CD14-positive monocyte (primary cell): ENCODE data around the gene TRPM4. TPM values are rescaled to one million over a fixed set of nuclear protein-coding genes. Genes with fewer than 3 reads are reported as not detected.
A peak's percentile ranks its signal among the peaks of the same experiment; 100 is the strongest.

Experiments used
- DNase-seq, 3 donors: peaks; one replicate each; pipeline ENCODE4 v3.0.0-alpha.2; 2011 to 2022
- H2AFZ ChIP-seq: 2 replicates; pipeline ENCODE4 v1.6.0; 2012; ENCODE audit warnings: mild to moderate bottlenecking, low read depth, low read length, inconsistent platforms; ENCODE audit not compliant: insufficient read depth, poor library complexity, severe bottlenecking
- H3K27ac ChIP-seq, 2 donors: 1 replicate in 1 of 2; 2 replicates in 1 of 2; pipeline ENCODE4 v1.5.1; 2012 to 2013; ENCODE audit warnings: low read length in 2 of 2, control low read depth in 1 of 2, inconsistent platforms in 1 of 2, low read depth in 1 of 2, mild to moderate bottlenecking in 1 of 2
- H3K27me3 ChIP-seq, 2 donors: one replicate each; pipeline versions ENCODE4 v1.6.0 to v1.6.1; 2011 to 2013; ENCODE audit warnings: low read length in 2 of 2; ENCODE audit not compliant: control insufficient read depth in 2 of 2, insufficient read depth in 2 of 2
- H3K36me3 ChIP-seq, 2 donors: replicated peaks in 1 of 2; 1 replicate in 1 of 2; 2 replicates in 1 of 2; pipeline versions ENCODE4 v1.5.1 to v1.6.1; 2012 to 2013; ENCODE audit warnings: low read length in 2 of 2, control low read depth in 1 of 2, inconsistent platforms in 1 of 2, mild to moderate bottlenecking in 1 of 2; ENCODE audit not compliant: insufficient read depth in 2 of 2, control insufficient read depth in 1 of 2
- H3K4me1 ChIP-seq, 2 donors: 1 replicate in 1 of 2; 2 replicates in 1 of 2; pipeline versions ENCODE4 v1.5.1 to v1.6.1; 2012 to 2013; ENCODE audit warnings: low read length in 2 of 2, control low read depth in 1 of 2, inconsistent platforms in 1 of 2, mild to moderate bottlenecking in 1 of 2, moderate library complexity in 1 of 2; ENCODE audit not compliant: insufficient read depth in 2 of 2, control insufficient read depth in 1 of 2
- H3K4me2 ChIP-seq: replicated peaks from 2 replicates; pipeline ENCODE3; 2012; ENCODE audit warnings: low read length, moderate library complexity, mild to moderate bottlenecking; ENCODE audit not compliant: poor library complexity, severe bottlenecking; ENCODE audit errors: extremely low read depth
- H3K4me3 ChIP-seq, 3 experiments: fragments of 200-600 bp in 1 of 3; sonication (generic) in 1 of 3; replicated peaks in 1 of 3; 1 replicate in 2 of 3; 2 replicates in 1 of 3; pipeline ENCODE4 v1.5.1; 2011 to 2013; ENCODE audit warnings: low read length in 3 of 3, mild to moderate bottlenecking in 3 of 3, control low read depth in 2 of 3, low read depth in 2 of 3, inconsistent platforms in 1 of 3, moderate library complexity in 1 of 3
- H3K79me2 ChIP-seq: 2 replicates; pipeline ENCODE4 v1.6.0; 2012; ENCODE audit warnings: mild to moderate bottlenecking, control low read depth, inconsistent platforms, low read length, moderate library complexity; ENCODE audit not compliant: insufficient read depth
- H3K9ac ChIP-seq: 2 replicates; pipeline ENCODE4 v1.6.0; 2017; ENCODE audit warnings: low read length, mild to moderate bottlenecking; ENCODE audit not compliant: insufficient read depth, poor library complexity, severe bottlenecking
- H3K9me3 ChIP-seq, 2 donors: replicated peaks in 1 of 2; 1 replicate in 1 of 2; 2 replicates in 1 of 2; pipeline versions ENCODE4 v1.5.1 to v1.6.1; 2012 to 2013; ENCODE audit warnings: low read length in 2 of 2, control low read depth in 1 of 2; ENCODE audit not compliant: control insufficient read depth in 1 of 2, insufficient read depth in 1 of 2
- H4K20me1 ChIP-seq: 2 replicates; pipeline ENCODE4 v1.6.0; 2012; ENCODE audit warnings: mild to moderate bottlenecking, low read length, control low read depth, moderate library complexity; ENCODE audit not compliant: insufficient read depth
- H3K27ac Mint-ChIP-seq, 7 donors: one replicate each; pipeline ENCODE4 v1.8.0; 2020; ENCODE audit warnings: mild to moderate bottlenecking in 7 of 7, mixed read lengths in 7 of 7, moderate library complexity in 6 of 7, inconsistent platforms in 2 of 7
- H3K27me3 Mint-ChIP-seq, 3 donors: one replicate each; pipeline ENCODE4 v1.8.0; 2021 to 2022; ENCODE audit warnings: low read depth in 3 of 3, mild to moderate bottlenecking in 3 of 3, mixed read lengths in 3 of 3, moderate library complexity in 3 of 3, inconsistent platforms in 1 of 3
- H3K36me3 Mint-ChIP-seq, 2 donors: one replicate each; pipeline ENCODE4 v1.8.0; 2020; ENCODE audit warnings: mixed read lengths in 2 of 2, inconsistent platforms in 1 of 2, mild to moderate bottlenecking in 1 of 2
- H3K4me1 Mint-ChIP-seq: one replicate; pipeline ENCODE4 v1.8.0; 2020; ENCODE audit warnings: mild to moderate bottlenecking, mixed read lengths
- H3K4me3 Mint-ChIP-seq, 2 donors: one replicate each; pipeline ENCODE4 v1.8.0; 2020; ENCODE audit warnings: mild to moderate bottlenecking in 2 of 2, mixed read lengths in 2 of 2, moderate library complexity in 1 of 2
- H3K9me3 Mint-ChIP-seq, 7 donors: one replicate each; pipeline ENCODE4 v1.8.0; 2020 to 2022; ENCODE audit warnings: mixed read lengths in 7 of 7, mild to moderate bottlenecking in 6 of 7, moderate library complexity in 6 of 7, inconsistent platforms in 2 of 7
- WGBS: methylation state at CpG from one replicate; pipeline ENCODE4 v1.1.5; 2013; ENCODE audit warnings: missing lambda C conversion rate; ENCODE audit not compliant: insufficient coverage; 5-methylcytosine and 5-hydroxymethylcytosine counted together
- intact Hi-C, 2 donors: fragments of 100-400 bp; cut with micrococcal nuclease; formaldehyde crosslinking; loops; one replicate each; pipeline versions ENCODE4 v1.15.0 to v1.15.1; 2023
- polyA plus RNA-seq, 3 donors: library from polyadenylated mRNA; depleted of rRNA in 1 of 3; unstranded in 2 of 3; stranded (reverse) in 1 of 3; fragments of 300-500 nt in 2 of 3; fragments of >200 nt in 1 of 3; fragmentation: Illumina TruSeq in 2 of 3; gene quantifications; 1 replicate in 2 of 3; 2 replicates in 1 of 3; pipeline ENCODE4 v1.2.3, GENCODE V29; 2012 to 2021
- TF ChIP-seq, protein P1 (sequence below): fragments of 200-600 bp; IDR thresholded peaks from one replicate; pipeline ENCODE4 v1.8.0; 2022; ENCODE audit warnings: antibody characterized with exemption, mild to moderate bottlenecking

The TRPM4 gene
- polyA plus RNA-seq, 3 donors: 6.0 to 6.9 (median 6.6) TPM

DNA sequence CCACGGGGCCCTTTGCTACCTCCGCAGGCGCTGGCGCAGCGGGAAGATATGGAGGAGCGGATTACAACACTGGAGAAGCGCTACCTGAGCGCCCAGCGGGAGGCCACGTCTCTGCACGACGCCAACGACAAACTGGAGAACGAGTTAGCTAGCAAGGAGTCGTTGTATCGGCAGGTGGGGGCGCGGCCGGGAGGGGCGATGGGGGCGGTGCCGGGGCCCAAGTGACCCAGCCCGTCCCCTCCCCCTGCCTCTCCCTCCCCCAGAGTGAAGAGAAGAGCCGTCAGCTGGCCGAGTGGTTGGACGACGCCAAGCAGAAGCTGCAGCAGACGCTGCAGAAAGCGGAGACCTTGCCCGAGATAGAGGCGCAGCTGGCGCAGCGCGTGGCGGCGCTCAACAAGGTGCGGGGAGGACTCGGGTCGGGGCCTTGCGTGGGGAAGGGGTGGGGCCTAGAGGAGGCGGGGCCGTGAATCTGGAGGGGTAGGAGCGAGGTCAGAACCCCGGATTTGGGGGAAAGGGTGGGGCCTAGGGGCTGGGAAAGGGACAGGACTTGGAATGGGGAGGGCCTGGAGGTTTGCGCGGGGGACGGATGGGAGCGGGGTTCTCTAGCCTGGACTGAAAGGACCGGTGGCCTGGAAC, 24.5 kb upstream of the TRPM4 start:
- H3K27ac Mint-ChIP-seq: peak overlapping the region in 1 of 7 donors; percentile 55
- peak overlapping the region; percentile 72 for H3K4me2 ChIP-seq
- peak overlapping the region; percentile 63 for H2AFZ ChIP-seq

DNA sequence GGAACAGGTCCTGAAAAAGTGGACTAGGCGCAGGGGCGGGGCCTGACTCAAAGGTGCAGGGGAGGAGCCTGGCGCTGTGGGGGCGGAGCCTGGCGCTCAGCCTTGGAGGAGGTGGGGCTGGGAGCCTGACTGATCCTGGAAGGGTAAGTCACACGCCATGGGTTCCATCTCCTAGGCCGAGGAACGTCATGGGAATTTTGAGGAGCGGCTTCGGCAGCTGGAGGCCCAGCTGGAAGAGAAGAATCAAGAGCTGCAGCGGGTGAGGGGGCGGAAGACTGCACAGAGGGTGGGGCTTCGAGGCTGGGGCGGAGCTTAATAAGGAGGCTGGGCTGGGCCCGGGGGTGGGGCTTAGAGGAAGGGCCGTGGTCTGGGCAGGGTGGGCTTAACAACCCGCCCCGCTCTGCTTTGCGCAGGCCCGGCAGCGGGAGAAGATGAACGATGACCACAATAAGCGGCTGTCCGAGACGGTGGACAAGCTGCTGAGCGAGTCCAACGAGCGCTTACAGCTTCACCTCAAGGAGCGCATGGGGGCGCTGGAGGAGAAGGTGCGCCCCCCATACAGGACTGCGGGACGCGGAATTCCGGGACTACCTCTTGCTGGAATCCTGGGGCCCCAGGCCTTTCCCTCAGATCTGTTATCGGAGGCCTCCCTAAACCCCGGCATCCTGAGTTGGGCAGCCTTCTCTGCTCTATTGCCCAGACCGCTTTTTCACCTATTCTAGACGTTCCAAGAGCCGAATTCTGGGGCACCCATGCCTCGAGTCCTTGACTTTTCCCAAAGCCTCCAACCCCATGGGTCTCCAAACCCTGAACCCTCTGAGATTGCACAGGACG, 23.8 kb upstream of the TRPM4 start:
- Mint-ChIP-seq H3K27me3 (peaks cover 22 to 33% (median 30%) of the 10 kb centered on the region in 3 donors), H3K36me3 (no peaks in the 10 kb centered on the region), H3K4me3 (peak overlapping the region; percentile 67 to 88), H3K4me1 (peaks cover 29% of the 10 kb centered on the region), H3K27ac (peak overlapping the region in 3 of 7 donors; percentile 35 to 52 (median 42)), H3K9me3 (peaks cover 13 to 32% (median 20%) of the 10 kb centered on the region in 7 donors)
- TF ChIP-seq, protein P1, sequence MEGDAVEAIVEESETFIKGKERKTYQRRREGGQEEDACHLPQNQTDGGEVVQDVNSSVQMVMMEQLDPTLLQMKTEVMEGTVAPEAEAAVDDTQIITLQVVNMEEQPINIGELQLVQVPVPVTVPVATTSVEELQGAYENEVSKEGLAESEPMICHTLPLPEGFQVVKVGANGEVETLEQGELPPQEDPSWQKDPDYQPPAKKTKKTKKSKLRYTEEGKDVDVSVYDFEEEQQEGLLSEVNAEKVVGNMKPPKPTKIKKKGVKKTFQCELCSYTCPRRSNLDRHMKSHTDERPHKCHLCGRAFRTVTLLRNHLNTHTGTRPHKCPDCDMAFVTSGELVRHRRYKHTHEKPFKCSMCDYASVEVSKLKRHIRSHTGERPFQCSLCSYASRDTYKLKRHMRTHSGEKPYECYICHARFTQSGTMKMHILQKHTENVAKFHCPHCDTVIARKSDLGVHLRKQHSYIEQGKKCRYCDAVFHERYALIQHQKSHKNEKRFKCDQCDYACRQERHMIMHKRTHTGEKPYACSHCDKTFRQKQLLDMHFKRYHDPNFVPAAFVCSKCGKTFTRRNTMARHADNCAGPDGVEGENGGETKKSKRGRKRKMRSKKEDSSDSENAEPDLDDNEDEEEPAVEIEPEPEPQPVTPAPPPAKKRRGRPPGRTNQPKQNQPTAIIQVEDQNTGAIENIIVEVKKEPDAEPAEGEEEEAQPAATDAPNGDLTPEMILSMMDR: no peak
- H3K9me3 ChIP-seq: peaks cover 0 to 18% of the 10 kb centered on the region in 2 donors
- DNase-seq: peak in 2 of 3 donors; percentile 24 to 31
- no peaks in the 10 kb centered on the region for H3K36me3 ChIP-seq
- H2AFZ ChIP-seq: peak overlapping the region; percentile 63
- H4K20me1 ChIP-seq: no peaks in the 10 kb centered on the region
- peak overlapping the region; percentile 21 for H3K9ac ChIP-seq
- H3K27me3 ChIP-seq: peaks cover 0 to 17% of the 10 kb centered on the region in 2 donors
- intact Hi-C loops: no loop called here
- H3K79me2 ChIP-seq: no peaks in the 10 kb centered on the region
- WGBS: 32% methylated on average over 42 of the region's 42 CpGs
- H3K4me1 ChIP-seq: peaks cover 15 to 27% of the 10 kb centered on the region in 2 donors
- no peak overlapping the region for H3K27ac ChIP-seq
- H3K4me3 ChIP-seq: peak overlapping the region in 2 of 3 experiments; percentile 13 to 72
- H3K4me2 ChIP-seq: peak overlapping the region; percentile 72

More for the DNA sequence above, 24.5 kb upstream of the TRPM4 start:
- peak overlapping the region in 2 of 3 experiments; percentile 13 to 72 for H3K4me3 ChIP-seq
- no peaks in the 10 kb centered on the region for H3K79me2 ChIP-seq
- H3K9me3 Mint-ChIP-seq: peaks cover 18 to 32% (median 23%) of the 10 kb centered on the region in 7 donors
- H3K27ac ChIP-seq: no peak overlapping the region
- peak overlapping the region; percentile 21 for H3K9ac ChIP-seq
- H3K36me3 Mint-ChIP-seq: no peaks in the 10 kb centered on the region
- no peaks in the 10 kb centered on the region for H4K20me1 ChIP-seq
- intact Hi-C loops: no loop called here
- H3K4me1 Mint-ChIP-seq: peaks cover 37% of the 10 kb centered on the region
- DNase-seq: no peak
- no peaks in the 10 kb centered on the region for H3K36me3 ChIP-seq
- peaks cover 0 to 18% of the 10 kb centered on the region in 2 donors for H3K9me3 ChIP-seq
- peaks cover 24 to 35% (median 33%) of the 10 kb centered on the region in 3 donors for H3K27me3 Mint-ChIP-seq
- TF ChIP-seq, protein P1: no peak
- H3K27me3 ChIP-seq: peaks cover 0 to 17% of the 10 kb centered on the region in 2 donors
- peak overlapping the region; percentile 67 to 88 for H3K4me3 Mint-ChIP-seq
- H3K4me1 ChIP-seq: peaks cover 15 to 35% of the 10 kb centered on the region in 2 donors
- WGBS: 25% methylated on average over 45 of the region's 49 CpGs
